Measurements from ENCODE around the gene PPP1R12B.
A peak's percentile ranks its signal among the peaks of the same experiment; 100 is the strongest.
"Not testable (repeated sequence)": the region's sequence is repeated elsewhere in the genome, so short reads cannot be mapped to it uniquely, and the experiment has no call there.

Gene PPP1R12B

DNA sequence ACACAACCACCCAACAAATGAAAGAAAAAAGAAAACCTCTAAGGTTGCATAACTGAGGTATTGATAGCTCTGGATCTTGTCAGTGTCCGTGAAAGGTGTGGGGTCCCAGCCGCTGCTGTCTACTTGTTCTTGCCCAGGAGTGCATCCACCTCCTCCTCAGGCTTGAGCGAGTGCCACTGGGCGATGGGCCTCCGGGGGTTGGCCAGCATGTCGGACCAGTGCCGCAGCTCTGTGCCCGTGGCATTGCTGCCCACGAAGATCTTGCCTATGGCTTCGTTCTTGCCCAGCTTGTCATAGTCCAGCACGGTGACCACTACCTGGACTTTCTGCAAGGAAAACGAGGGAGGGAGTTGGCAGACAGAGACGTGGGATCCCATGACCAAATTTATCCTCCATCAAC is 248.1 kb downstream of the PPP1R12B start:
- DNase-seq (ENCODE audit: low spot score) (no peak), FAIRE-seq (no peak)

DNA sequence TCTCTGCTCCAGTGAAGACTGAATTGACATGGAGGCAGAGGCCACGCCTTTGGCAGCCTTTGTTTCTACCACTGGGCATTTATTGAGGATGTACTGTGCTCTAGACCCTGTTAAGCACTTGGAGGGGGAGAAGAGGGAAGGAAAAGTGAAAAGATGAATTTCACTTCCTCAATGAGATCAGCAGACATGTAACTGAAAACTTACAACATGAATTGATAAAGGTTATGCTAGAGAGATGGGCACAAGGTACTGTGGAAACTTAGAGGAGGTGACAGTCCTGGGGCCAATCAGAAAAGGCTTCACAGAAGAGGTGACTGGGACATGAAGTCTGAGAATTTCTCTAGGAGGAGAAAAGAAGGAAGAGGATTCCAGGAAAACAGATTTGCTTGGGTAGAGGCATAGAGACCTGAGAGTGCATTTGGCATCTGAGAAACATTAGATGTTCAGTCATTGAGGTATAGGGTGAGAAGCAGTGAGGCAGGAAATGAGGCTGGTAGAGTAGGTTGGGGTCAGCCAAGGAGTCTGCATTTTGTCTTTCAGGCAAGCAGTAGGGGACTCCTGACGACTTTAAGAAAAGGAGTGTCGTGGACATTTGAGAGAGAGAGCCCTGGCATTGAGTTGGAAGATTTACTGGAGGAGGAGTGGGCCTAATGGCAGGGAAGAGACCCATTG is 248.7 kb downstream of the PPP1R12B start:
- no peak for DNase-seq (ENCODE audit: low spot score)
- no peak for FAIRE-seq

DNA sequence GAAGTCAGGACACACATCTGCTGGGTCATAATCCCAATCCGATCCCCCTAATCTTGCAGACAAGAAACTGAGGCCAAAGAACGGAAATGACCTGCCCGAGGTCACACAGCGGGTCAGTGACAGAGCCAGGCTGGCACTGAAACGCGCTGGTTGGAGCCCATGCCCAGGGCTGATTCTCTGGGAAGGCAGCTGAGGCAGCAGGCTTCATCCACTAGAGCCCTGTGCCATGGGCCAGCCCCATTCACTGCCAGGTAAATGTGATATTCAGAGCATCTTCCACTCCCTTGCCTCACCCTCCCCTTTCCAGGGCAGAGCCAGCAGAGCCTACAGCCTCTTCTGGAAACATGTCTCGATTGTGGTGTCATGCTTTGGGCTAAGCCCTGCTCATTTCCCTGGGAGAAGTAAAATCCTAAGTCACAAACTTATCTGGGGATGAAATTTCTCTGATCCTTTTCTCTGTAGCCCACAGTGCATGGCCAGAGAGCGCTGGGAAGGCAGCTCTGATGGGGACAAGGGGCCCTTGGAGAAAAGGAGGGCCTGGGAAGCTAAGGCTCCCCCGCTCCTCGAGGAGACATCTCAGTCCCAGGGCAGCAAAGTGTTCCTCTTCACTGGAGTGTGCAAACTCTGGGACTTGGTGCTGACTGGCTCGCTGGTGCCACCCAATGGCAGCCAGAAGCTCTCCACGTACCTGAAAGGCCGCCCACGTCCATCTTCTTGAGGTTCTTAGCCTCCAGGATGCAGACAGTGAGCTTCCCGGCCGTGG is 251.4 kb downstream of the PPP1R12B start:
- DNase-seq (ENCODE audit: low spot score) (peak; percentile 71), FAIRE-seq (no peak)

DNA sequence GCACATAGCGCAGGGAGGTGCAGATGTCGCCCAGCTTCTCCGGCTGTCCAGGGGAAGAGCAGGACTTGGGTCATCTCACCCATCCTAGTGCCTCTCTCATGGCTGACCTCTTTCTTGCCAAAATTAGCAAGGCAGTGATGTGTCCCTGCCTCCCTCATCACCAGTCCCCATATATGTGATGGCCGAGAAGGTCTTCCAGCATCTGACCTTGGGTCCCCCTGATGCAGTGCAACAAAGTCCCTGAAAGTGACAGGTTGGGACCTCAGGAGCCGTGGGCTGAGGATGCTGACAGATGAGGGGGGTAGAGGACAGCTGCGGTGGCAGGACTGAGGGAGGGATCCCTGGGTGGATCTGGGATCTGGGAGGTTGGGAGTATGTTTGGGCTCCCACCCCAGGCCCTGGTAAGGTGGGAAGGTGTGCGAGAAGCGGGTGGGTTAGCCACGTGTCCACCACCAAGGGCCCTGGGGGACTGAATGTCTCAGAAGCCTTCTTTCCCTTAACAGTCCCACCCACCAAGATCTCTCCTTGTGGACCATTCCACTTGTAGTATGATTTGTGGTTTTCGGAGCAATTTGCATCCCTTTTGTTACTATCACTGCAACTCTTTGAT is 252.0 kb downstream of the PPP1R12B start:
- no peak for FAIRE-seq

DNA sequence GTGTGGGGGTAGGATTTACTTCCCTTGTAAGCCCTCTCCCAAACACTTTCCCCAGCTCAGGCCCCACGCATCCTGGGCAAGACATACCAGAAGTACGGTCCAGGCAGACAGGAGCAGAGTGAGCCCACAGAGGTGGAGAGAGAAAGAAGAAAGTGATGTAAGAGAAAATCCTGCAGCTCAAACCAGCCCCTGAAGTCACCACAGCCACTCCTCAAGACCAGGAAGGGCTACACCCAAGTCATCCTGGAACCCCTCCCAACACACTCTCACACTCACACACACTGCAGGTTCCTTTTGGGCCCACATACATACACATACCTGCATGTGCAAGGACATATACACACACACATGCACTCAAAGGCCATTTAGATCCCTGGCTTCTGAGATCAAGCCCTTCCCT is 254.9 kb downstream of the PPP1R12B start:
- FAIRE-seq (no peak), DNase-seq (ENCODE audit: low spot score) (no peak)

More for the DNA sequence above, 252.0 kb downstream of the PPP1R12B start:
- no peak for DNase-seq (ENCODE audit: low spot score)

DNA sequence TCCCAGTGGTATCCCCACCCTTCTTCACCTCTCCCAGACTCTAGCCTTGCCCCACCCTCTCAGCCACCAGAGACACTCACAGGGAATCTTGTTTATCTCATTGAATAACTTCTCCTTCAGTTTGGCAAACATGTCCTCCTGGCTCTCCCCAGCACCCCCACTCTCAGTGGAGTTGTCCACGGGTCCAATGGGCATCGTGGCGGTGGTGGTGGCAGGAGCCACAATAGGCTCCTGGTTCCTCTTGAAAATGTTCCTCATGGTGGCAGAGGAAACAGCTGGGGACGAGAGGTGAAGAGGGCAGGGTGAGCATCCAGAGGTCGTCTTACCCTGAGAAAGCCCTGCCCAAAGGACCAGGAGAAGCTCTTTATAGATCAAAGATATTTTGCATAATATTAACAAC is 257.0 kb downstream of the PPP1R12B start:
- DNase-seq (ENCODE audit: low spot score) (no peak), FAIRE-seq (no peak)

DNA sequence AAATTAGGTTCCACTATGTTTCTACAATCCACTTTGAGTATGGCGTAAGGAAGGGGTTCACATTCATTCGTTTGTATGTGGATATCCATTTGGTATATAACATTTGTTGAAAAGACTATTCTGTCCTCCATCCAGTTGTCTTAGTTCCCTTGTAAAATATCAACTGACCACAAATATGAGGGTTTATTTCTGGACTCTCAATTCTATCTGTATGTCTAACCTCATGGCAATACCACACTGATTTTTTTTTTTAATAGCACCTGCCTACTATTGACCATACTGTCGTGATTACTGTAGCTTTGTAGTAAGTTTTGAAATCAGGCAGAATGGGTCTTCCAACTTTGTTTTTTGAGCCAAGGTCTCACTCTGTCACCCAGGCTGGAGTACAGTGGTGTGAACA is 263.5 kb downstream of the PPP1R12B start:
- not testable (repeated sequence) for DNase-seq (ENCODE audit: low spot score); FAIRE-seq

DNA sequence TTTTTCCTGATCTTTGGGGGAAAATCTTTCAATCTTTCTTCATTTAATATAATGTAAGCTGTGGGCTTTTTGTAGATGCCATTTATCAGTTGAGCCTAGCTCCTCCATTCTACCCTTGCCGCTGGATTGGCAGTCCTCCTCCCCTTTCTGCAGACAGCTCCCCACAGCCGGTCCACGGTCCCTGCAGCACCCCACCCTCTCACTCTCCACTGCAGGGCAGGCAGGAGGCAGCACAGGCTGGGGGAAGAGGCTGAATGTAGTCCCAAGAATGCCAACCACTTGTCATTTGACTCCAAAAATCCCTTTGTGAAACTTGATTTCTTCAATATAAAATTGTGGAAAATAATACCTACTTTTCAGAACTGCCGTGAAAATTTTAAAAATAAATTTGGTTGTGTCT is 265.1 kb downstream of the PPP1R12B start:
- no peak for FAIRE-seq
- no peak for DNase-seq (ENCODE audit: low spot score)

DNA sequence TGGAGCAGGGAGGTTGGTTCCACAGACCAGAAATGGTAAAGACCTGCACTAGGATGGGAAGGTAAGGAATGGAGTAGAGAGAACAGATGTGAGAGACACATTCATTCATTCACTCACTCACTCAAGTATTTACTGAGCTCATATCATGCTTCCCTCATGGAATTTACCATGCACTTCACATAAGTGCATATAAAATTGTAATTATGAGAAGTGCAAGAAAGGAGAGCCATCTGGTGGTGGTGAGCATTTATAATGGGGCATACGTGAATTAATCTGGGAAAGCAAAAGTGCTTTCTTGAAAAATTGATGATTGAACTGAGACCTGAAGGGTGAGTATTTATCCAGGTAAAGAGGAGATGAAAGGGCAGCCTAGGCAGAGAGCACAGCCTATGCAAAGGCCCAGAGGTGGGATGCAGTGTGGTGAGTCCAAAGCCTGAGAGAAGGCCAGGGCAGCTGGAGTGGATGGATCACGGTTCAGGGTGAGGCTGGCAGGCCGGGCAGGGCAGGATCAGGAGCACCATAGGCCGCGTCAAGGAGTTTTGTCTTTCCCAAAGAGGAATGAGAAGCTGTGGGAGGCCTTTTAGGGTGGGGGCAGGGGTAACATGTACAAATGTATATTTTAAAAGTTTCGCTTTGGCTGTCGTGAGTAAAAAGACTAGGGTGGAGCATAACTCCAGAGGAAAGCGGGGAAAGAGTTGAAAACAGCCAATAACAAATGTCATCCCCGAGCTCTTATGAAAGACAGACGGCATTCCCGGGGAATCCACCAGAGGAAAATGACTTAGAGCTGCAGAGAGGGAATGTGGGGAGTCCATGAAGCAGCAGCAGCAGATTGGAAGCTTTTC is 266.1 kb downstream of the PPP1R12B start:
- not testable (repeated sequence) for DNase-seq (ENCODE audit: low spot score); FAIRE-seq

DNA sequence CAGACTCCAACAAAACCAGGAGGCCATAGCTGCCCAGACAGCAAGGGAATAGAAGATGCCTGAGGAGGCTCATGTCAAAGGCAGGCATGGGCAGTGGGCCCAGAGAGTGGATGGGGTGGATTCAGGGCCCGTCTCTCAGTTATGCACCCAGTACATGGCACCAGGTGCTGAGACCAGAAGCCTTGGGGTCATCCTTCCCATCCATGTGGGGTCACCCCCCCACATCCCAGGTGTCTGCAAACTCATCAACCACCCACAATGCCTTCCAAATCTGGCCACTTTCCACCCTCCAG is 266.7 kb downstream of the PPP1R12B start:
- not testable (repeated sequence) for FAIRE-seq; DNase-seq (ENCODE audit: low spot score)

DNA sequence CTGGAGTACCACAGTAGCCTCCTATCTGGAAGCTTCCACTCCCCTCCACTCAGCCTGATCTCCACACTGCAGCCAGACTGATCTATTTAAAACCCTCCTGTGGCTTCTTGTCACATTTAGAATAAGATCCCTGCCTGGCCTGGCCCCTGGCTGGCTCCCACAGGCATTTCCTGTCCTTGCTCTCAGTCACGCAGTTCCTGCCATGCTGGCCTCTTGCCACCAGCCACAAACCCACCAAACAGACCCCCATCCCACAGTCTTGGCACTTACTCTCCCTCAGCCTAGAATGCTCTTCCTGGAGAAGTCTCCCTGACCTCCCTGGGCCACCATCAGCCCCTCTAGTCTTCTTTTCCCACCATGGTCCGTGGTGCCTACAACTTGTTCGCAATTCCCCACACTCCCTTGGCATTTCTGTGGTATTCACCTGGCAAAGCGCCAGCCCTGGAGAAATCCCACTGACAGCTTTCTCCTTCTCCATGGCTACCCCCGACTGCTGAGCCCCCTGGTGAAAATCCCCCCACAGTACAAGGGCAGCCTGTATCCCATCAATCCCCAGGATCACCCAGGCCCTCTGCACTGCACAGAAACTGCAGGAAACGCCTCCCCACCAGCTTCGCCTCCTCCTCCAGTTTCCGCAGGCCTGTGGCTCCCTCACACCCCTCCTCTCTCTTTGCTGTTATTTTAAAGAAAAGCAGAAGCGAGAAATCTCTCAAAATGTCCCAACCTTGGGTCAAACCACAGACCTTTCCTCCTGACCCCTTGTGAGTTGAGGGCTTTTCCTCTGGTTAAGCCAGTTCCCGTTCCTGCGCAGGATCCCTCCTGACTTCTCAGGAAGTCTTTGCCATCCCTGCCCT is 267.2 kb downstream of the PPP1R12B start:
- DNase-seq (ENCODE audit: low spot score) (peak; percentile 77), FAIRE-seq (peak; percentile 66)

DNA sequence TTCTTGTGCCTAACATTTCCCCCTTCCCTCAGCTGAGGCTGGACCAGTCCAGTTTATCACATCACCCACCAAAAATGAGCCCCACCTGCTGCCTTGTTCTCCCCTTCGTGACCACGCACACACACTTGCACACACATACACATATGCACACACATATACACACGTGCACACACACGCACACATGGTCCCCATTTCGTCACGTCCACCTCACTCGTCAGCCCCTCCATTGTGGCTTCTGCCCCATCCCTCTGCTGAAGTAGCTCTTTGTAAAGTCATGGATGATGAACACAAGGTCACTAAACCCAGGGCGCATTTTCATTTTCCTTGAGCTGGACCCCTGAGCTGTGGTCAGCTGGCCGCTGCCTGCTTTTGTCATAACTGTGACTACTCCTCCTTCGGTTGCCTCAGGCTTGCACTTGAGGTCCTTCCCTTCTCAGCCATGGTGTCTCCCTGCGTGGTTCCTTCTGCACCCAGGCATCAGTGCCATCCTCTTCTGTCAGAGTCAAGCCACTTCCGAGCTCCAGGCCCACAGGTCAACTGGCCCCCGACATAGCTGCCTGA is 267.9 kb downstream of the PPP1R12B start:
- no peak for DNase-seq (ENCODE audit: low spot score)
- FAIRE-seq, result no peak

DNA sequence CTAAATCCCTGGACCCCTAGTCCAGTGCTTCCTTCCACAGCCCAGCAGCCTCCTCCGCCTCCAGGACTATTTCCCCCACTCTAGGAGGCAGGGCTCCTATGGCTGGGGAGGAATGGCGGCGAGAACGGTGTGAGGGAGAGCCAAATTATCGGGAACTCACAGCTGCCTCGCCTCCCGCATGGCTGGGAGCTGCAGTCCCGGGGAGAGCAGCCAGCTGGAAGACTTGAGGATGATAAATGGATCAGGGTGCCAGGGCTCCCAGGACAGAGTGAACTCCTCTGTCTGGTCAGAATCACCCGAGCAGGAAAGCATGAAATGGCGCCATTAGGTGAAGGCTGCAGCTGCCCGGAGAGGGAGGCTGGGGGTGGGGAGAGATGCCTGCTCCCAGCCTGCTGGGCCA is 270.5 kb downstream of the PPP1R12B start:
- not testable (repeated sequence) for DNase-seq (ENCODE audit: low spot score); FAIRE-seq

DNA sequence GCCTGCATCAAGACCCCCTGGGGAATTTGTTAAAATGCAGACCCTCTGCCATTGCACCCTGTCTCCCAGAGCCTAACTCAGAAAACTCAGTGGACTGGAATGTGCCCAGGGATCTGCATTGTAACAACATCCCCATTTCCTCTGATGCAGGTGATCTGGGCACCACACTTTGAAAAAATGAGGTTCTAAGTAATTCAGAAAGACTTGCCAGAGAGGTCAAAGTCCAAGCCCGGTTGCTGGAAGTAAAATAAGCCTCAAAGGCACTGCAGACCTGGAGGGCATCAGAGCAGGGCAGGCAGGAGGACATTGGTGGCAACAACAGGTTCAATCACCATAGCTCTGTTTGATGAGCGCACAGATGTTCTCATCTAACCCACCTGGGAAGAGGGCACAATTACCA is 271.0 kb downstream of the PPP1R12B start:
- no peak for FAIRE-seq
- no peak for DNase-seq (ENCODE audit: low spot score)

DNA sequence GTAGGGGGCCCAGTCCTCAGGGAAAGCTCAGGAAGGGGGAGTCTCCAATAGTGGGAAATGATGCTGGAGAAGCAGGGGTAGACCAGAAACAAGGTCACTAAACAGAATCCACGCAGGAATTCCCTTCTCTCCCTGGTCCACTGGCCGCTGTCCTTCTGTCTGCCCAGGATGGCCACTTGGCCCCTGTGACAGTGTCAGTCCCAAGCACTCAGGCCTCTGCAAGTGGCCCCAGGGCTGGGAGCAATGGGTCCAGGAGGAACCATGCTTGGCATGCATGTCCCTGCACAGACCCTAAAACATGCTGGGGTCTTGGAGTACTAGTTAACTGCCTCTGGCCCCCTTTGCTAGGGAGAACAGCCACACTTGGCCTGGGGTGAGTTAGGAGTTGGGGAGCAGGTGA is 271.5 kb downstream of the PPP1R12B start:
- not testable (repeated sequence) for FAIRE-seq; DNase-seq (ENCODE audit: low spot score)

DNA sequence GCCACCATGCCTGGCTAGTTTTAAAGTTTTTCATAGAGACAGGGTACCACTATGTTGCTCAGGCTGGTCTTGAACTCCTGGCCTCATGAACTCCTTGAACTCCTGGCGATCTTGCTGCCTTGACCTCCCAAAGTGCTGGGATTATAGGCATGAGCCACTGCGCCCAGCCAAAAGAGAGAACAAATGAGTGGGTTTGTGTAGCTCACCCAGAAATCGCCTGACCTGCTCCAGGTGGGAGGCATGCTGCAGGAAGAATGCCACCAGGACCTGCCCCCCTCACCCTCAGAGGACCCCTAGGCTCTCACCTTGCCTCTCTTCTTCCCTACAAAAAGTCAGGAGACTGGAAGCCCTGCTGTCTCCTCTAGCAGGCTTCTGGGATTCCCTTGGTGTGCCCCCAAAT is 272.9 kb downstream of the PPP1R12B start:
- no peak for DNase-seq (ENCODE audit: low spot score)
- FAIRE-seq, result no peak

DNA sequence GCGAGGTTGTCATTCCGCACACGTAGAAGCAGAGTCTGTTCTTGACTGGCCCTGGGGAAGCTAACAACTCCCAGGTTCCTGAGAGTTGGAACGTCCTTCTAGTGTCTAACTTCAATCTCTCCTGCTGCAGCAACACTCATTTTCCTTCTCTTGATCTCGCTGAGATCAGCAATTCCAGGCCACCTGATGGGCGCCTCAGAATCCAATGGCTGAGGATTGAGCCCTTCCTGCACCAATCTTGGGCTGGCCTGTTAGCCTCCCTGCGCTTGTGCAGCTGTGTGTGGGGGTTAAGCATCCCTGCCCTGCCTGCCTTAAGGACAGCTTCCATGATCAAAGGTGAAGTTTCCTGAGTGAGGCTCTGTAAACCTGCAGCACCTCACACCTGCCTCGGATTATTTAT is 273.9 kb downstream of the PPP1R12B start:
- no peak for DNase-seq (ENCODE audit: low spot score)
- no peak for FAIRE-seq

DNA sequence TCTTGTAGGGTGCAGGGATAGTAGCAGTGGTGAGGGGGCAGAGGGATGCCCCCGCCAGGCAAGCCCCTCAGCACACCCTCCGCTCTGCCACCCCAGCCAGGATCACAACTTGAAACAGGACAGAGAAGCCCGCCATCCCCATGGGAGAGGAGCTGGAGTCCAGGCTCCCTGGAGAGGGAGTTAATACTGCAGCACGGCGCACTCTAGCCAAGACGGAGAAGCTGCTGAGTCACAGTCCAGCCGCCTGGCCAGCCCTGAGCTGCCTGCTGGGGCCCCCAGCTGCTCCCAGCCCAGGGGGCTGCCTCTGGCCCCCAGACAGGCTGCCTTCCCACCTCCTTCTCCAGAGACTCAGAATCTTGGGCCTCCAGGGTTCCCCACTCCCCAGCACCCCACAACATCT is 274.6 kb downstream of the PPP1R12B start:
- DNase-seq (ENCODE audit: low spot score) (no peak), FAIRE-seq (no peak)

DNA sequence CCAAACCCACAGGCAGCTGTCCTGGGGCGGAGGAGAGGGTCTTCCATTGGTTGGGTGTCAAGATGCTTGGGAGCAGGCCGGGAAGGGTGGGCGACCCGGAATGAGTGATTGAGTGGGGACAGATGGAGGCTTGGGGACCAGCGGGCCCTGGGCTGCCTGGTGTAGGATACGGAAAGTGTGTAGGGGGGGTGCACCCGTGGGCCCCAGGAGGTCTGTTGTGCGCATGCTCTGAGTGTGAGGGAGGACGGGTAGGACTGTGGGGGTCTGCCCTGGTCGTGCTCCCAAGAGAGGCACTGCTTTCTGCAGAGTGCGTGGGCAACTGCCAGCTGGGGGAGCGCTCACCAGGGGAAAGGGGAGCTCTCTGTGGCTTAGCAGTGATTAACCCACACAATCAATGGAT is 275.0 kb downstream of the PPP1R12B start:
- not testable (repeated sequence) for FAIRE-seq; DNase-seq (ENCODE audit: low spot score)

DNA sequence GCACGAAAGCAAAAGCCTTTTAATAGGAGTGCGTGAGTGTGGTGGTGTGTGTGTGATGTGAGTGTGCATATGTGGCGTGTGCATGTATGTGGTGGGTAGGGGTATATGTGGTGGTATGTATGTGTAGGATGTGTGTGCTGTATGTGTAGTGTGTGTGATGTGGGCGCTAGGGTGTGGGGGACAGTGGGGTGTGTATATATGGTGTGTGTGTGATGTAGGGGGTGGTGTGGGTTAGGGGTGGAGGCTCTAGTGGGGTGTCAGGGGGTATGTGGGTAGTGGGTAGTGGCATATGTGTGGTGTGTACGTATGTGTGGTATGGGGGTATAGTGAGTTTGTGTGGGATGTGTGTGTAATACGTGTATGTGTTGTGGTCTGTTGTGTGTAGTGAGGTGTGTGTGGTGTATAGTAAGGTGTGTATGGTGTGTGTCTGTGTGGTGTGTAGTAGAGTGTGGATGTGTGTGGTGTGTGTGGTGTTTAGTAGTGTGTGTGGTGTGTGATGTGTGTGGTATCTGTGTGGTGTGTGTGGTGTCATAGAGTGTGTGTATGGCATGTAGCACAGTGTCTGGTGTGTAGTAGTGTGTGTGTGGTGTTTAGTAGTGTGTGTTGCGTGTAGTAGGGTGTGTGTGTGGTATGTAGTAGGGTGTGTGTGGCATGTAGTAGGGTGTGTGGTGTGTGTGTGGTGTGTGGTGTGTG is 275.7 kb downstream of the PPP1R12B start:
- no peak for DNase-seq (ENCODE audit: low spot score)
- no peak for FAIRE-seq

Measured in RCC 7860 (cell line).